Measurements from ENCODE around the gene PVRIG.
"Not testable (repeated sequence)": the region's sequence is repeated elsewhere in the genome, so short reads cannot be mapped to it uniquely, and the experiment has no call there.

The PVRIG gene

DNA sequence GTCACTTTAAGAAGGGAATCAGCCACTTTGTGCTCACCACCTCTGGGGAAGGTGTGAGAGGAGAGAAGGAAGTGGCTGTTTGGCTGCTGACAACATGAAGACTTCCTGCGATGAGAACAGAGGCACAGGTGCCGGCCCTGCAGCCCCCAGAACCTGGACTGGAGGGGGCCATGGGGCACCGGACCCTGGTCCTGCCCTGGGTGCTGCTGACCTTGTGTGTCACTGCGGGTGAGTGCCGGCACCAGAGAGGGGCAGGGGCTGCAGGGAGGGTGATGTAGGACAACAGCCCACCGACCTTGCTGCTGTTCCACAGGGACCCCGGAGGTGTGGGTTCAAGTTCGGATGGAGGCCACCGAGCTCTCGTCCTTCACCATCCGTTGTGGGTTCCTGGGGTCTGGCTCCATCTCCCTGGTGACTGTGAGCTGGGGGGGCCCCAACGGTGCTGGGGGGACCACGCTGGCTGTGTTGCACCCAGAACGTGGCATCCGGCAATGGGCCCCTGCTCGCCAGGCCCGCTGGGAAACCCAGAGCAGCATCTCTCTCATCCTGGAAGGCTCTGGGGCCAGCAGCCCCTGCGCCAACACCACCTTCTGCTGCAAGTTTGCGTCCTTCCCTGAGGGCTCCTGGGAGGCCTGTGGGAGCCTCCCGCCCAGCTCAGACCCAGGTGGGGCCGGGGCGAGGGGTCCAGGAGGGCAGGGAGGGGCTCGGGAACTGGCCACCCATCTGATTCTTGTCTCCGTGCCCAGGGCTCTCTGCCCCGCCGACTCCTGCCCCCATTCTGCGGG lies at the start of gene PVRIG:
Gene PVRIG, plus strand, starts transcription at position 149 of the 785 bp plus-strand sequence. Its CDS starts 22 bp downstream, at position 171.
- not testable (repeated sequence) for DNase-seq (ENCODE audit: low read depth)

DNA sequence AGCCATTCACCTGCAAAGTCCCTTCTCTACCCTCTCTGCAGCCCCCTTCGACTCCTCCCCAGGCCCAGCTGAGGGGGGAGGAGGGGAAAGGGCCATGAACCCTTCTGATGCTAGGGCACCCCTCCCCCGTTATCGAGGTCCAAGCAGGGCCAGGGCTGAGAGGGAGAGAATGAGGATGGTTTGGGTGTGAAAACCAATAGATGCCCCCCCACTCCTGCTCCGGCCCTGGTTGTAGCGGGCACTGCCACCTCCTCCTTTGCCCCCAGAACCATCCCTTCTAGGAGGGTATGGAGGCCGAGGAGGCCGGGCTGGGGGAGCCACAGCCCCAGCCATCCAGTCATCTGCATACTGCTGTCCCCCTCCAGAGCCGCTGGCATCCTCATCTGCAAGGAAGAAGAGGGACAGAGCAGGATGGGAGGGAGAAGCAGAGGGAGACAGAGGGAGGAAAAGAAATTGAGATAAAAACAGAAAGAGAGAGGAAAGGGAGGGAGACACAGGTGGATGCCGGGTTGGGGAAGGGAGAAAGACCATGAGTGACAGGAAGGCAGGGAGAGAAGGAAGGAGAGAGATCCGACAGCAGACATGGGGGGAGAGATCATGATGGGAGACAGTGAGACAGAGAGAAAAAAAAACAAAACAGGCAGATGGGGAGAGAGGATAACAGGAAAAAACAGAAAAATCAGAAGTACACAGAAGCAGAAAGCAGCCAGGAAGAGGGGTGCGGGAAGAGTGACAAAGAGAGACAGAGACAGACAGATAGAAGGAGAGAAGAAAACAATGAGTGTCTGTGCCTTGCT lies 49.5 kb upstream of the PVRIG start:
- no peak for DNase-seq (ENCODE audit: low read depth)

DNA sequence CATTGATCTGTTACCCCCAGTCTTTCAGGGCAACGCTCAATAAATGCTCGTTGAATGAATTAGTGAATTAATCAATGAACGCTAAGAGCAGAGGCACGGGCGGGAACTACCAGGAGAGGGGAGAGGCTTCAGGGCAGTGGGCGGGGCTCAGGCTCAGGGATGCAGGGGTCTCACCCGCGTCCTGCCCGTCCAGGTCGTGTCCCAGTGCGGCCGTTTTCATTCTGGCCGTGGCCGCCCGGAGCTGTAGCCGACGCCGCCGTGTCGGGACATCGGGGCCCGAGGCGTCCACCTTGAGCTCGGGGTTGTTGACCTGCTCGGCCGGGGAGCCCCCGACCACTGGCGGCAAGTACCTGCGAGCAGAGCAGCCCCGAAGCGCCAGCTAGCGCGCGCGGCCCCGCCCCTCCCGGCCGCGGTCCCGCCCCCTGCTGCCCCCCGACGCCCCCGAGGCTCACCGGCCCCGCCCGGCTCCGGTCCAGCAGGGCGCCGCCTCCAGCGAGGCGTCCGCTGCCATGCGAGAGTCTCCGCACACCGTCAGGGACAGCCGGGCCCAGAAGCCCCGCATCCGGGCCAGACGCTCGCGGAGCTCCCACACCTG lies 48.6 kb upstream of the PVRIG start:
- no peak for DNase-seq (ENCODE audit: low read depth)

DNA sequence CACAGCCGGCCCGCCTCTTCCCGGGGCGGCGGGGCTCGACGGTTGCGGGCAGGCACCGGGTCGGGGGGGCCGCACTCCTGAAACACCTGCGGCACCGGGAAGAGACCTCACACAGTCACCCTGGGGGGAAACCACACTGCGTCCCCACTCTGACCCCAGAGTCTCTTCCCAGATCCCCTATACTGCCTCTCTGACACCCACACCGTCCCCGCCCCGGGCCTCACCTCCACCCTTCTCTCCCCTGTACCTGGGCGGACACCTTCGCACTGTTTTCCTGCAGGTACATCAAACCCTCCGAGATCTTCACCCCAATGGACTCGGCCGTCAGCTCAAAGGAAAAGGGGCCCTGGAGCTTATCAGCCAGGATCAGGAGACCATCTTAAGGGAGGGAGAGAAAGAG lies 47.9 kb upstream of the PVRIG start:
- DNase-seq (ENCODE audit: low read depth), result no peak

DNA sequence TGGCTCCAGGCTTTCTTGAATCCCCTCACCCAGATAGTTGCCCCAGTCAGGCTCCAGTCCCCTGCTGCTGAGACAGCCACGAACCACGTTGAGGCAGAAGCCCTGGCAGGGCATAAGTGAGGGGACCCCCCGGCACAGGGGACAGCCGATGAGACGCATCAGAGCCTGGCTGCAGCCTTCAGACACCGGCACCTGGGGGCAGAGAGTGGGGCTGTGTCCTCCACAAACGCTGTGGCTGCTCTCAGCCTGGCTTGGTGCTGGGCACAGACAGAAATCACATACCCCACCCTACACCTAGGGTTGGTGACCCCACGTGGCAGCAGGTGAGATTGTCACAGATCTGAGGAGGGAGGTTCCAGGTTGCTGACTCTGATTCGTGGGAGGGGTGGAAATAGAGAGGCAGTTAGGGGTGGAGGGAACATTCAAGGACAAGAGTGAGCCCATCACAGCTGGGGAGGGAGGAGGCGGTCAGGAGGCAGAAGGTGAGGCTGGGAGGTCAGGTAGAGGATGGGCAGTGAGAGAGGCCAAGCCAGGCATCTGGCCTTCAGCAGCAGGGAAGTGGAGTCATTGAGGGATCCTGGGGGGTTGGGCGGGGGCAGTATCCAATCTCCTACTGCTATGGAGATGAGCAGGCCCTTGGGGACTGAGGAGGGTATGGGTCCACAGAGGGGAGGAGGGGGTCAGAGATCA lies 45.8 kb upstream of the PVRIG start:
- no peak for DNase-seq (ENCODE audit: low read depth)

DNA sequence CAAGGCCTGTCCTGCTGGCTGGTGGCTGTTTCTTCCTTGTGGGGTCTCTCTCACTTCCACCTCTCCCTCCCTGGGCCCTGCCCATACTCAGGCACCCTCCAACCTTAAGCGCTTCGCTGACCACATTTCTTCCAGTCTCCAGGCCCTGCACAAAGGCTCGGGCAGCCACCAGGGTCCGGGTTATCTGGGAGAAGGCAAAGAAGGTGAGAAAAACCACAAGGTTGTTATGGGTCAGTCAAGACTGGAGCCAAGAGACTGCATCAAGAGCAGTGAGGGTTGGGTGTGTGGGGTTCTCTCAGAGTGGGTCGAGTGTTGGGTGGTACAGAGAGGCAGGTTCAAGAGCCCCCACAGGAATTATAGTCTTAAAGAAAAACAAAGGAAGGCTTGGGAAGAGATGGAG lies 45.2 kb upstream of the PVRIG start:
- DNase-seq (ENCODE audit: low read depth), result no peak

DNA sequence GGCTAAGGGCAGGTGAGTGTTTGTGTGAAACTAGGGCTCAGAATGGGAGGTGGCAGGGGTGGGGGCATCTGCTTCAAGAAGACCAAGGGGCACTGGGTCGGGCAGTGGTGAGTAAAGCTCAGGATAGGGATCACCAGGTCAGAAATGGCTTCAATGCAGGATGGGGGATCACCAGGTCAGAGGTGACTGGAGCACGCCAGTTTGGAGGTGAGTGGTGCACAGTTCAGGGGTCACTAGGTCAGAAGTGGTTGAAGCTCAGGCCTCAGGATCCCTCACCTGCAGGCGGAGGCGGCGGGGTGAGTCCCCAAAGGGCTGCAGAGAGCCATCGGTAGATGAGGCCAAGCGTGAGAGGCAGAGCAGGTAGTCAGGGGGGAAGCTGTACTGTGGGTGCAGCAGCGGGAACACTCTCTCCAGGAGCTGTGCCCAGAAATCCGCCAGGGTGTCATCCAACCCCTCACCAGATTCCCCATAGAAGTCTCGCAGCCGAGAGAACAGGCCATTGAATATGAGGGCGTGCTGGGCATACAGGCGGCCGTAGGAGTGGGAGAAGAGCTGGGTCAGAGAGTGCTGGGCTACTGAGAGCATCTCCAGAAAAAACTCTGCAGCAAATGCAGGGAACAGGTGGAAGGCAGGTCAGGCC lies 44.3 kb upstream of the PVRIG start:
- DNase-seq (ENCODE audit: low read depth), result no peak

DNA sequence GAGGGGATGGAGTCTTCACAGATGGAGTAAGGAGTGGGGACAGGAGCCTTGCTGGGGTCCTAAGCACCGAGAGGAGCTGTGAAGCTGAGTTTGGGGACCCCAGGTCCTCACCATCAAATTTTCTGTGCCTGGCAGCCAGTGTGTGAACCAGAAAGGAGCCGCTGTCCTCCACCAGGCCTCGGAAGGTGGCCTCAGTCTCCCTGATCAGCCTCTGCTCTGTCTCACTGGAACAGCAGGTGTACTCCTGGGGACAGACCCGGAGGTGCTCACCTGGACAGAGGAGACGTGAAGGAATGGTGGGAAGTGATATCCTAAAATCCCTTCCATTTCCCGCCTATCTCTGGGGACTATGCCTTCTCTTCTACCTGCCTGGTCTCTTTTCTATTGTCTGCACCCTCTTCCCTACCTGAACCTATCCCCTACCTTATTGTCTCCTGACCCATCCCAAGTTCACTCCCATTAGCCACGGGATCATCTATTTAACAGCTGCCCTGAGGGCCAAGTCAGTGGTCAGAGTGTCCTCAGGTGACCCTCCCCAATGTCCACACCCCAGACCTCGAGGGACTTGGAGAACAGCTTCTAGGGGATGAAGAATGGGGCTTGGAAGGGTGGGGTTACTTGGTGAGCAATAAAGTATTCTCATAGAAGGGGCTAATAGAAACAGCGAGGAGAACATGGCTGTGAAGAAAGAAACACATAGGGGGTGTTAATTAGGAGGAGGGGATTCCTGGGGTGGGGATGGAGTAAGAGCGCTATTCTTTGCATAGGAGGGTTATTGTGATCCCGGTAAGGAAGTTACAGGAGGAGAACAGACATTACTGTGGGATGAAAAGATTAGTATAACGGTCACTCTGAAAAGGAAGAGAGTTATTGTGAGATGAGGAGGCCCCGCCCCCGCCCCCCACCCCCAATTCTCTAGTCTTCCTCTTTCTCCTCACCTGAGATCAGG lies 43.4 kb upstream of the PVRIG start:
- DNase-seq (ENCODE audit: low read depth), result no peak

DNA sequence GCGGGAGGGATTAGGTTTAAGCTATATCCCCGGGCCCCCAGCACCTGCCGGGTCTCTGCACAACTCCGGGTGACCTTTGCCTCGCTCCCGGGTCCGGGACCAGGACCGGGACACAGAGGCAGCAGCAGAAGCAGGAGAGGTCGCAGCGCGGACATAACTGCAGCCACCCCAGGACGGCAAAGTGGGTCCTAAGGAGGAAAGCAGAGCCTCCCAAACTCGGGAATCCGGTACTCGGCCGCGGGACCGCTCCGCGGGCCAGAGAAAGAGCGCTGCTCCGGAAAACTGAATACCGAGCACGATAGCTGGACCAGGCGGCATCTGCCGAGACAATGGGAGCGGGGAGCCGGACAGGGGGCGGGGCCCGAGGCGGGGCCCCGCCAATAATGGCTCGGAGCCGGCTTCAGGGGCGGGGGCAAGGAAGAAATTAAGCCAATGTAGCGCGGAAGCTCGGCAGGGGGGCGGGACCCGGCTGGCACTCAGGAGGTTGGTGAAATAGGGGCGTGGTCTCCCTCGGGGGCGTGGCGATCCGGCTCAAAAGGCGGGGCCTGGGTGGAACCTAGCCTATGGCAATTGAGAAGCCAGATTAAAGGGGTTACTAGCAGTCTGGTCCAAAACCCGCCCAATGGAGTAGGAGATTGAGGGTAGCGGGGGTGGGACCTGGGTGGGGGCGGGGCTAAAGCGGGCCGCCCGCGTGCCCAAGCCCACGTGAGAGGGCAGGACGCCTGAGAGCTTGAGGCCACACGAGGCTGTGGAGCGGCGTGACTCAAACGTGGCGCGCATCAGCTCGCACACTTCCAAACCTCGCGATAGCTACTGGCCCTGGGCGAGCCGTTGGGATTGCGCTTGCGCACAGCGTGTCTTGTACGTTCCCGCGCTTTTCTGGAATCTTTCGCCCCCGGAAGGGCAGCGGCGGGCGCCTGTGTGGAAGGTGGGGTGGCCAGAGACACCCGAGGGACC lies 42.4 kb upstream of the PVRIG start, which contains the start of the genes GPC2 and STAG3:
Gene GPC2, minus strand, starts transcription at position 337 of the 957 bp plus-strand sequence. Its CDS starts 182 bp downstream, at position 155.
Gene STAG3, plus strand, starts transcription at position 874 of the 957 bp plus-strand sequence. CDS start 2,639 bp downstream, outside the sequence.
- DNase-seq (ENCODE audit: low read depth), result peak; percentile 95

DNA sequence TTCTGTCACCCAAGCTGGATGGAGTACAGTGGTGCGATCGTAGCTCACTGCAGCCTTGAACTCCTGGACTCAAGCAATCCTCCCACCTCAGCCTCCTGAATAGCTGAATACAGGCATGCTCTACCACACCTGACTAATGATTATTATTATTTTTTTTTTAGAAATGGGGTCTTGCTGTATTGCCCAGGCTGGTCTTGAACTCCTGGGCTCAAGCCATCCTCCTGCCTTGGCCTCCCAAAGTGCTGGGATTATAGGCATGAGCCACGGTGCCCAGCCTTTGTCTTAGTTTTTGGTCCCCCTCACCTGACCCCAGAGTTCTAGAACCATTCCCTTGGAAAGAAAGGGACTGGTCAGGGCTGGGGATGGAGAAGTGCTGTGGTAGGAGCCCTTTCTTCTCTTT lies 39.7 kb upstream of the PVRIG start:
- DNase-seq (ENCODE audit: low read depth), result not testable (repeated sequence)

DNA sequence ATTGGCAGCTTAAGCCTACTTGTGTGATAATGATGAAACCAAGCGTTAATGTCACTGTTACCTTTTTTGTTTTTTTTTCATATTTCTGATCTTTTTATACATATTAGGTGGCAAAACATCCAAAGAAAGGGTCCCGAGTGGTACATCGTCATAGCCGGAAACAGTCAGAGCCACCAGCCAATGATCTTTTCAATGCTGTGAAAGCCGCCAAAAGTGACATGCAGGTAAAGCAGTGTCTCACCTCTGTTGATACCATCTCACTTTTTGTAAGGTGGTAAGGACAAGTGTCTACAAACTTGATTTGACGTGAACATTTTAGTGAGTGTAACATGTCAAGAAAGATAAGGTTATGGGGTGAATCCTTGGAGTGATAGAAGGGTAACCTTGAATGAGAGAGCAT lies 37.1 kb upstream of the PVRIG start:
- DNase-seq (ENCODE audit: low read depth), result not testable (repeated sequence)

DNA sequence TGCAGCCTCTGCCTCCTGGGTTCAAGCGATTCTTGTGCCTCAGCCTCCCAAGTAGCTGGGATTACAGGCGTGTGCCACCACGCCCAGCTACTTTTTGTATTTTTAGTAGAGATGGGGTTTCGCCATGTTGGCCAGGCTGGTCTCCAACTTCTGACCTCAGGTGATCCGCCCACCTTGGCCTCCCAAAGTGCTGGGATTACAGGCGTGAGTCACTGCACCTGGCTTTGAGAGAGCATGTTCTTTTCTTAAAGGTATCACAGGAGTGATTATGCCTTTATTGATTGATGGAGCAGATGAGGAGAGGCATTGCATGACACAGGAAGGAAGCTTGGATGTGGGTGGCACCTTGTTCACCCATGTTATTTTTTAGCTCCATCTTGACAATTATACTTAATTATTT lies 36.7 kb upstream of the PVRIG start:
- not testable (repeated sequence) for DNase-seq (ENCODE audit: low read depth)

DNA sequence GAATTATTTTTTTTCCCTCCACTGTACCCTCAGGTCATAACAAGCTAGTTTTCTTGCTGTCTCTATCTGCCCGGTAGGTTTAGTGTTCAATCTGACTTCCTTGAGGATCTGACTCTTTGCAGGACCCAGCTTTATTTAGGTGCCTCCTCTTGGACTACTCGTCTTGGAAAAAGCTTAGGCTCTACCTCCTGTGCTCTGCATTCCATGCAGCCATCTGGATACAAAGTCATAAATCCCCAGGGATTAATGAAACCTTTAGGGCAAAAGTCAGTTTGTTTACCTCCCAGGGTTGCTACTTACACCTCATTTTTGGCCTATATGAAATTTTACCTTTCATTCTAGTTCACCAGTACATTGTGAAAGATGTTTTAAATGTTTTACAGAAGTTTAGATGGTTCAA lies 34.0 kb upstream of the PVRIG start:
- DNase-seq (ENCODE audit: low read depth), result no peak

DNA sequence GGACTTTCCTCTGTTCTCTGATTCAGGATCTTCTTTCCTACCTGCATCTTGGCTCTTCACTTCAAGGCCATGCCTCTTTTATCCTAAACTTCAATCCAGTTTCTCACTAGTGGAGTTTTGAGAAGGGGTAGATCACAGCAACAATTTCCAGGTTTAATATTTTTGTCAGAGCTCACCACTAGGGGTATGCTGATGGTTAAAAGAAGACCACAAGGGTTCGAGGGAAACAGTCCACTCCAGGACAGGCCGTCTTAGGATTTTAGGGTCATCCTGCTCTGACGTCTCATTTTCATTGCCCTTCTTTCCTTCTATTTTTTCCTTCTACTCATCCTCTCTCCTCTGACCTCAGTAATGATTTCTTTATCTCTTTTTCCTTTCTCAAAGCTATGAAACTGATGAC lies 30.7 kb upstream of the PVRIG start:
- no peak for DNase-seq (ENCODE audit: low read depth)

DNA sequence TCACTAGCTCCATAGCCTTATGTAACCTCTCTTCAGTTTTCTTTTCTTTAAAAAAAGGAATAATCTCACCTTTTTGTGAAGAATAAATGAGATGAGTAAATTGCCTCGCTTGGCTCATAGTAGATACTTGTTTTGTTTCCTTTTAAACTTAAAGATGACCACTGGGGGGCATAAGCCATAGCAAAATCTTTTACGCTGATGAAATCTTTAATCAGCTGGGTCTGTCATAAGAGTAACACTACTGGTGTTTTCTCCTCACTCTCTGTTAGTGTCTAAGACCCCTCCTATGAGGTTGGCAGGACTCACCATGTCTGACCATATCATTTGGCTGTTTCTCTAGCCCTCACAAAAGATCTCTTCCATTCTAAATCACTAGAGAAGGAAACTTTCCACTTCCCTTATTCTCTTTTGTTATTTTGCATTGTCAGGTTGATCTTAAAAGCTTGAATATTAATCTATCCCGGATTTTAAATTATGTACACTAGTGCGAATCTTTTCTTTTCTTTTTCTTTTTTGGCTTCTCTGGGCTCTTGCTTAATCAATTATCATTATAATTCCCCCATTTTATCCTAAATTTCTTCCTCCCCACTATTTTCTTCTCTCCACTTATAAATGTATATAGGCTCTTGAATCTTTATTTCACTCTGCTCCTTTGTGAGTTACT lies 29.6 kb upstream of the PVRIG start:
- peak; percentile 56 for DNase-seq (ENCODE audit: low read depth)

DNA sequence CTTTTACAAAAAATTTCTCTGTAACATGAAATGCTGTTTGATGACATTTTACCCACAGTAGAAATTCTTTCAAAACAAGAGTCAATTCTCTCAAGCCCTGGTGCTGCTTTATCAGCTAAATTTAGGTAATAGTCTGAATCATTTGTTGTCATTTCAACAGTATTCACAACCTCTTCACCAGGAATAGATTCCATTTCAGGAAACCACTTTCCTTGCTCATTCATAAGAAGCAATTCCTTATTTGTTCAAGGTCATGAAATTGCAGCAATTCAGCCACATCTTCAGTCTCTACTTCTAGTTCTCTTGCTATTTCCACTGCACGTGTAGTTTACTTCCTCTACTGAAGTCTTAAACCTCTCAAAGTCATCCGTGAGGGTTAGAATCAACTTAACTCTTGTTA lies 28.0 kb upstream of the PVRIG start:
- DNase-seq (ENCODE audit: low read depth), result peak; percentile 79

DNA sequence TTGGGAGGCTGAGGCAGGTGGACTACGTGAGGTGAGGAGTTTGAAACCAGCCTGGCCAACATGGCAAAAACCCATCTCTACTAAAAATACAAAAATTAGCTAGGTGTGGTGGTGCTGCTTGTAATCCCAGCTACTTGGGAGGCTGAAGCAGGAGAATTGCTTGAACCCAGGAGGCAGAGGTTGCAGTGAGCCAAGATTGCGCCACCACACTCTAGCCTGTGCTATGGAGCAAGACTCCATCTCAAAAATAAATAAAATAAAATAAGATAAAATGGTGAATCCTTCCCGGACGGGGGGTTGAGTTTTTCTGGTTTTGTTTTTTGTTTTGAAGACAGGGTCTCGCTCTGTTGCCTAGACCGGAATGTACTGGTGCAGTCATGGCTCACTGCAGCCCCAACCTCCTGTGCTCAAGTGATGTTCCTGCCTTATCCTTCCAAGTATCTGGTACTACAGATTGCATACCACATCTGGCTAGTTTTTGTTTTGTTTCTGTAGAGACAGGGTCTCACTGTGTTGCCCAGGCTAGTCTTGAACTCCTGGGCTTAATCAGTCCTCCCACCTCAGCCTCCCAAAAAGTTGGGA lies 27.4 kb upstream of the PVRIG start:
- DNase-seq (ENCODE audit: low read depth), result not testable (repeated sequence)

DNA sequence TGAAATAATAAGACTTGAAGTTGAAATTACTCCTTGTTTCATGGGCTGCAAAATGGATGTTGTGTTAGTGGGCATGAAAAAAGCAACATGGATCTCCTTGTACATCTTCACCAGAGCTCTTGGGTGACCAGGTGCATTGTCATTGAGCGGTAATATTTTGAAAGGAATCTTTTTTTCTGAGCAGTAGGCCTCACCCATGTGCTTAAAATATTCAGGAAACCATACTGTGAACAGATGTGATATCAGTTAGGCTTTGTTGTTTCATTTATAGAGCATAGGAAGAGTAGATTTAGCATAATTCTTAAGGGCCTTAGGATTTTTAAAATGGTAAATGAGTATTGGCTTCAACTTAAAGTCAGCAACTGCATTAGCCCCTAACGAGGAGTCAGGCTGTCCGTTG lies 26.8 kb upstream of the PVRIG start:
- no peak for DNase-seq (ENCODE audit: low read depth)

Data from iris pigment epithelial cell (primary cell).